ENCODE results near the gene POLR2J.
"Not testable (repeated sequence)": the region's sequence is repeated elsewhere in the genome, so short reads cannot be mapped to it uniquely, and the experiment has no call there.

The POLR2J gene

GRCh38 chr7:102478314-102479208 lies at the start of gene POLR2J:
Gene POLR2J (minus strand): TSS chr7:102478922. CDS start chr7:102478860, 62 bp downstream.
- H3K9ac ChIP-seq (ENCODE audit: low read length) = 0 out of 2 replicates have a peak within 1 kb of the TSS, but pooled peaks have one; percentile 24
- H3K27ac ChIP-seq (ENCODE audit: low read length) = not testable (repeated sequence)
- peak within 1 kb of the TSS; percentile 40 for H3K4me2 ChIP-seq (ENCODE audit: low read length)

GRCh38 chr7:102527822-102528793 lies 49.4 kb upstream of the POLR2J start:
- H3K4me1 ChIP-seq (ENCODE audit: low read length); H4K20me1 ChIP-seq (ENCODE audit: insufficient read depth, low read length); H3K36me3 ChIP-seq (replicated peaks; ENCODE audit: low read depth, low read length); H3K27ac ChIP-seq (ENCODE audit: low read length); H3K79me2 ChIP-seq (ENCODE audit: low read length); H2AFZ ChIP-seq (ENCODE audit: low read depth, low read length); H3K27me3 ChIP-seq (ENCODE audit: low read depth, low read length); H3K4me3 ChIP-seq (ENCODE audit: low read length); H3K4me2 ChIP-seq (ENCODE audit: low read length); H3K9me3 ChIP-seq (ENCODE audit: insufficient read depth, low read length); H3K9ac ChIP-seq (ENCODE audit: low read length): not testable (repeated sequence)

More at GRCh38 chr7:102478314-102479208, at the start of gene POLR2J:
- H3K9me3 ChIP-seq (ENCODE audit: insufficient read depth, low read length); H3K27me3 ChIP-seq (ENCODE audit: low read depth, low read length); H2AFZ ChIP-seq (ENCODE audit: low read depth, low read length); H3K4me1 ChIP-seq (ENCODE audit: low read length); H3K36me3 ChIP-seq (replicated peaks; ENCODE audit: low read depth, low read length); H3K79me2 ChIP-seq (ENCODE audit: low read length); H4K20me1 ChIP-seq (ENCODE audit: insufficient read depth, low read length): not testable (repeated sequence)
- peak within 1 kb of the TSS; percentile 58; the same call in 1 of the 2 replicates for H3K4me3 ChIP-seq (ENCODE audit: low read length)

DNA sequence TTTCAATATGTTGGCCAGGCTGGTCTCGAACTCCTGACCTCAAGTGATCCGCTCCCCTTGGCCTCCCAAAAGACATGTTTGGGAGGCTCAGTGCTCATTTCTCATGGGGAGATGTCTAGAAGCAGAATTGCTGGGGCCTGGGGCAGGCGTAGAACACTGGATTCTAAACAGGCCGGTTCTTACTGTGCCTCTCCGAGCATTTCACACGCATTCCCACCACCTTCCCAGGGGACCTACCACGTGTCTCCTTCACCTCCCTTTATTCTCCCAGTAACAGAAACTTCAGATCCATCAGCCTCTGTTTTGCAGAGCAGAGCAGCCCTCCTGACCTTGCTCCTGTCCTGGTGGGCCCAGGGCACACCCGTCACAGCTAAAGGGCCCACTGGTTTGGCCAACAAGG lies 48.5 kb upstream of the POLR2J start:
- H3K9me3 ChIP-seq (ENCODE audit: insufficient read depth, low read length); H4K20me1 ChIP-seq (ENCODE audit: insufficient read depth, low read length); H3K36me3 ChIP-seq (replicated peaks; ENCODE audit: low read depth, low read length); H3K27ac ChIP-seq (ENCODE audit: low read length); H2AFZ ChIP-seq (ENCODE audit: low read depth, low read length); H3K4me2 ChIP-seq (ENCODE audit: low read length); H3K9ac ChIP-seq (ENCODE audit: low read length); H3K4me3 ChIP-seq (ENCODE audit: low read length); H3K4me1 ChIP-seq (ENCODE audit: low read length); H3K27me3 ChIP-seq (ENCODE audit: low read depth, low read length); H3K79me2 ChIP-seq (ENCODE audit: low read length): not testable (repeated sequence)

DNA sequence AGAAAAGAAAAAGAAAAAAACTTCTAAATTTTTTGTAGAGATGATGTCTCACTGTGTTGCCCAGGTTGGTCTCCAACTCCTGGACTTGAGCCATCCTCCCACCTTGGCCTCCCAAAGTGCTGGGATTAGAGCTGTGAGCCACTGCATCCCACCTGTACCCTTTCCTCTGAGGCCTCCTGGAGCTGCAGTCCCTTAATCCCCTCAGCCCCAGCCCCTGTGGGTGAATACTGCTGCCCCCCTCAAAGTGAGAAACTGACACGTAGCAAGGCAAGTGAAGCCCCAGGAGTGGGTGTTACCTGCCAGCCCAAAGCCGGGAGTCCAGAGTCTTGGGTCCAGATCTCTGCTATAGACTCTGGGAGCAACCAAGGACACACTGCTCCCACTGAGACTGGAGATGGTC lies 46.1 kb upstream of the POLR2J start:
- H3K27ac ChIP-seq (ENCODE audit: low read length); H3K4me2 ChIP-seq (ENCODE audit: low read length); H3K79me2 ChIP-seq (ENCODE audit: low read length); H3K36me3 ChIP-seq (replicated peaks; ENCODE audit: low read depth, low read length); H3K4me1 ChIP-seq (ENCODE audit: low read length); H3K9ac ChIP-seq (ENCODE audit: low read length); H4K20me1 ChIP-seq (ENCODE audit: insufficient read depth, low read length); H3K9me3 ChIP-seq (ENCODE audit: insufficient read depth, low read length); H3K27me3 ChIP-seq (ENCODE audit: low read depth, low read length); H2AFZ ChIP-seq (ENCODE audit: low read depth, low read length); H3K4me3 ChIP-seq (ENCODE audit: low read length): not testable (repeated sequence)

DNA sequence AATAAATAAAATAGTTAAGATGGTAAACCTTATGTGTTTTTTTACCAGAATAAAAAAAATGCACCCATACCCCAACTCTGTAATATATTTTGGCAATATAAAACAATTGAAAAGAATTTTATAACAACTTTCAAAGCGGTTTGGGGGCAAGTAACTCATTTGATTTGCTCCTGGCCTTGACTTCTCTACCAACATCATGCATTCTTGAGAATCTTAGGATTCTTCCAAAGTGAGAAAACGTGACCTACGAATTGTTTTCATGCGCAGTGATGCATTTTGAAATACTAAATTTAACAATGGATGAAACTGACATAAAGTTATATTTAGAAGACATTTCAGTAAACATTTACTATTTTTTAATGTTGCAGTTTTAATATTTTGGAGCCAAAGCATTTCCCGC lies 42.1 kb upstream of the POLR2J start:
- H3K36me3 ChIP-seq (replicated peaks; ENCODE audit: low read depth, low read length); H3K79me2 ChIP-seq (ENCODE audit: low read length); H3K27ac ChIP-seq (ENCODE audit: low read length); H4K20me1 ChIP-seq (ENCODE audit: insufficient read depth, low read length); H3K4me1 ChIP-seq (ENCODE audit: low read length); H3K4me3 ChIP-seq (ENCODE audit: low read length); H3K9me3 ChIP-seq (ENCODE audit: insufficient read depth, low read length); H3K9ac ChIP-seq (ENCODE audit: low read length); H3K27me3 ChIP-seq (ENCODE audit: low read depth, low read length); H3K4me2 ChIP-seq (ENCODE audit: low read length); H2AFZ ChIP-seq (ENCODE audit: low read depth, low read length): not testable (repeated sequence)

GRCh38 chr7:102517550-102518147 lies 38.9 kb upstream of the POLR2J start, which contains the start of gene RASA4B:
Gene RASA4B (minus strand): TSS chr7:102517777. CDS start chr7:102517710, 67 bp downstream.
- peak within 1 kb of the TSS; percentile 41; the same call in 1 of the 2 replicates for H3K9ac ChIP-seq (ENCODE audit: low read length)
- H3K9me3 ChIP-seq (ENCODE audit: insufficient read depth, low read length); H3K4me1 ChIP-seq (ENCODE audit: low read length); H2AFZ ChIP-seq (ENCODE audit: low read depth, low read length); H4K20me1 ChIP-seq (ENCODE audit: insufficient read depth, low read length); H3K36me3 ChIP-seq (replicated peaks; ENCODE audit: low read depth, low read length); H3K27me3 ChIP-seq (ENCODE audit: low read depth, low read length); H3K27ac ChIP-seq (ENCODE audit: low read length); H3K79me2 ChIP-seq (ENCODE audit: low read length): not testable (repeated sequence)
- H3K4me2 ChIP-seq (ENCODE audit: low read length) = peak within 1 kb of the TSS; percentile 49
- H3K4me3 ChIP-seq (ENCODE audit: low read length) = peak within 1 kb of the TSS; percentile 52

DNA sequence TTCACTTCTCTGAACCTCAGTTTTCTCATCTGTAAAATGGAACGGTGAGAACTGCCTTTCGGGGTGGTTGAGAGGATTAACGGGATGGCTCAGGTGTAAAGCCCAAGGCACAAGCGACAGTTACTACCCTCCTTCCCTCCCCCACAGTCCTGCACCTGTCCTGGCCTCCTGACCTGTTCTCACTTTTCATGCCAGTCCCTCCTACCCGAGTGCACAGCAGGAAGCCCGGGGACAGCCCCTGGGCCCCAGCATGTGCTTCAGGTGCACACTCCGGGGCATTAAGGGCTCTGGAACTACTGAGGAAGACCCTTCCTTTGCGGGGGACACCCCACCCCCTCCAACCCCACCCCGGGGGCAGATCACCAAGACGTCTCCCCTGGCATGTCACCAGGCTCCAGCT lies 38.2 kb upstream of the POLR2J start:
- peaks cover 11% of the 10 kb centered on the region for H3K4me1 ChIP-seq (ENCODE audit: low read length)

GRCh38 chr7:102515889-102516288 lies 37.2 kb upstream of the POLR2J start:
- not testable (repeated sequence) for H3K9me3 ChIP-seq (ENCODE audit: insufficient read depth, low read length); H3K36me3 ChIP-seq (replicated peaks; ENCODE audit: low read depth, low read length); H3K4me2 ChIP-seq (ENCODE audit: low read length); H3K4me3 ChIP-seq (ENCODE audit: low read length); H4K20me1 ChIP-seq (ENCODE audit: insufficient read depth, low read length); H3K27ac ChIP-seq (ENCODE audit: low read length); H3K79me2 ChIP-seq (ENCODE audit: low read length); H3K27me3 ChIP-seq (ENCODE audit: low read depth, low read length); H2AFZ ChIP-seq (ENCODE audit: low read depth, low read length); H3K9ac ChIP-seq (ENCODE audit: low read length)
- H3K4me1 ChIP-seq (ENCODE audit: low read length) = peaks cover 11% of the 10 kb centered on the region

More for the DNA sequence above, 38.2 kb upstream of the POLR2J start:
- not testable (repeated sequence) for H4K20me1 ChIP-seq (ENCODE audit: insufficient read depth, low read length); H3K9ac ChIP-seq (ENCODE audit: low read length); H3K36me3 ChIP-seq (replicated peaks; ENCODE audit: low read depth, low read length); H2AFZ ChIP-seq (ENCODE audit: low read depth, low read length); H3K79me2 ChIP-seq (ENCODE audit: low read length); H3K4me2 ChIP-seq (ENCODE audit: low read length); H3K4me3 ChIP-seq (ENCODE audit: low read length); H3K27me3 ChIP-seq (ENCODE audit: low read depth, low read length); H3K9me3 ChIP-seq (ENCODE audit: insufficient read depth, low read length); H3K27ac ChIP-seq (ENCODE audit: low read length)
